HEK293 (cell line): ENCODE results near the gene ANO2.

Experiments used
- CTCF ChIA-PET: fragments of 350-600 bp; formaldehyde crosslinking; extraction: SDS; loops from one replicate; lab custom pipeline; 2021; ENCODE audit warnings: antibody characterized with exemption; lab: Yijun Ruan, JAX
- POLR2A ChIA-PET: fragments of 300-600 bp; formaldehyde crosslinking; extraction: SDS; loops from one replicate; lab custom pipeline; 2020; ENCODE audit warnings: antibody characterized with exemption, inconsistent platforms; lab: Yijun Ruan, JAX
- H3K27ac ChIP-seq: fragments of 200-500 bp; sonication (Bioruptor generic); 2 replicates; pipeline ENCODE4 v1.5.1; 2014; ENCODE audit warnings: low read depth, low read length, control low read depth, inconsistent platforms; ENCODE audit errors: extremely low read depth
- H3K36me3 ChIP-seq, 2 experiments: fragments of 200-500 bp in 1 of 2; sonication (Bioruptor generic) in 1 of 2; 1 replicate in 1 of 2; 2 replicates in 1 of 2; pipeline ENCODE4 v1.5.1; 2014 to 2017; ENCODE audit warnings: inconsistent platforms in 2 of 2, low read length in 2 of 2; ENCODE audit not compliant: control insufficient read depth in 2 of 2, insufficient read depth in 1 of 2
- H3K4me1 ChIP-seq: fragments of 200-500 bp; sonication (Bioruptor generic); 2 replicates; pipeline ENCODE4 v1.5.1; 2014; ENCODE audit warnings: mild to moderate bottlenecking, low read length, inconsistent platforms; ENCODE audit not compliant: control insufficient read depth, insufficient read depth
- H3K4me3 ChIP-seq: 2 replicates; pipeline ENCODE4 v1.5.1; 2011; ENCODE audit warnings: low read depth, mild to moderate bottlenecking, control low read depth, low read length, moderate library complexity
- H3K9me3 ChIP-seq: fragments of 200-500 bp; sonication (Bioruptor generic); 2 replicates; pipeline ENCODE4 v1.5.1; 2014; ENCODE audit warnings: low read depth, low read length, inconsistent platforms; ENCODE audit not compliant: control insufficient read depth, insufficient read depth
- GLI2 ChIP-seq: fragments of 450-650 bp; formaldehyde crosslinking; IDR thresholded peaks from 2 replicates; pipeline ENCODE4; 2017; ENCODE audit warnings: missing biosample characterization, missing genetic modification characterization, low read depth, borderline replicate concordance
- GLIS1 ChIP-seq: fragments of 450-650 bp; formaldehyde crosslinking; IDR thresholded peaks from 2 replicates; pipeline ENCODE4 v1.5.1; 2016; ENCODE audit warnings: missing biosample characterization, missing genetic modification characterization
- KLF10 ChIP-seq: fragments of 450-650 bp; IDR thresholded peaks from 2 replicates; pipeline ENCODE4 v1.5.1; 2018; ENCODE audit warnings: missing biosample characterization, mild to moderate bottlenecking, missing genetic modification characterization
- MZF1 ChIP-seq: fragments of 450-650 bp; formaldehyde crosslinking; IDR thresholded peaks from 2 replicates; pipeline ENCODE4 v1.5.1; 2017; ENCODE audit warnings: missing biosample characterization, missing genetic modification characterization, borderline replicate concordance
- PRDM4 ChIP-seq: fragments of 450-650 bp; formaldehyde crosslinking; IDR thresholded peaks from 2 replicates; pipeline ENCODE4 v1.5.1; 2017; ENCODE audit warnings: missing biosample characterization, missing genetic modification characterization
- SALL2 ChIP-seq: fragments of 450-650 bp; formaldehyde crosslinking; IDR thresholded peaks from 2 replicates; pipeline ENCODE4 v1.5.0; 2017; ENCODE audit warnings: missing biosample characterization, mild to moderate bottlenecking, missing genetic modification characterization, borderline replicate concordance
- ZNF16 ChIP-seq: fragments of 450-650 bp; formaldehyde crosslinking; IDR thresholded peaks from 2 replicates; pipeline ENCODE4 v1.5.1; 2016; ENCODE audit warnings: low read depth, missing biosample characterization, missing genetic modification characterization
- ZNF341 ChIP-seq: fragments of 450-650 bp; formaldehyde crosslinking; IDR thresholded peaks from 2 replicates; pipeline ENCODE4; 2016; ENCODE audit warnings: low read depth, missing biosample characterization, missing genetic modification characterization
- ZNF423 ChIP-seq: fragments of 450-650 bp; formaldehyde crosslinking; IDR thresholded peaks from 2 replicates; pipeline ENCODE4 v1.5.1; 2016; ENCODE audit warnings: missing biosample characterization, missing genetic modification characterization
- ZNF501 ChIP-seq: fragments of 450-650 bp; formaldehyde crosslinking; IDR thresholded peaks from 2 replicates; pipeline ENCODE4 v1.5.1; 2016; ENCODE audit warnings: missing biosample characterization, missing genetic modification characterization
- ZNF610 ChIP-seq: fragments of 450-650 bp; formaldehyde crosslinking; IDR thresholded peaks from 2 replicates; pipeline ENCODE4 v1.5.1; 2016; ENCODE audit warnings: missing biosample characterization, missing genetic modification characterization, borderline replicate concordance
- ZNF621 ChIP-seq: fragments of 450-650 bp; formaldehyde crosslinking; IDR thresholded peaks from 2 replicates; pipeline ENCODE4 v1.5.1; 2017; ENCODE audit warnings: missing biosample characterization, missing genetic modification characterization
- ZNF677 ChIP-seq: fragments of 450-650 bp; IDR thresholded peaks from 2 replicates; pipeline ENCODE4 v1.5.0; 2018; ENCODE audit warnings: missing biosample characterization, mild to moderate bottlenecking, missing genetic modification characterization, moderate library complexity
- ZSCAN16 ChIP-seq: fragments of 450-650 bp; formaldehyde crosslinking; IDR thresholded peaks from 2 replicates; pipeline ENCODE4 v1.5.1; 2016; ENCODE audit warnings: missing biosample characterization, missing genetic modification characterization
- TF ChIP-seq, protein P1 (sequence below): sonication (generic); formaldehyde crosslinking; IDR thresholded peaks from 2 replicates; pipeline ENCODE4 v1.8.1; 2022; ENCODE audit warnings: mild to moderate bottlenecking, moderate library complexity, missing genetic modification reagents
- TF ChIP-seq, protein P2 (sequence below): fragments of 450-650 bp; formaldehyde crosslinking; IDR thresholded peaks from 2 replicates; pipeline ENCODE4 v1.5.1; 2017; ENCODE audit warnings: missing biosample characterization, missing genetic modification characterization
- TF ChIP-seq, protein P3 (sequence below): fragments of 450-650 bp; formaldehyde crosslinking; IDR thresholded peaks from 2 replicates; pipeline ENCODE4 v1.5.1; 2016; ENCODE audit warnings: missing biosample characterization, missing genetic modification characterization

Gene ANO2

DNA sequence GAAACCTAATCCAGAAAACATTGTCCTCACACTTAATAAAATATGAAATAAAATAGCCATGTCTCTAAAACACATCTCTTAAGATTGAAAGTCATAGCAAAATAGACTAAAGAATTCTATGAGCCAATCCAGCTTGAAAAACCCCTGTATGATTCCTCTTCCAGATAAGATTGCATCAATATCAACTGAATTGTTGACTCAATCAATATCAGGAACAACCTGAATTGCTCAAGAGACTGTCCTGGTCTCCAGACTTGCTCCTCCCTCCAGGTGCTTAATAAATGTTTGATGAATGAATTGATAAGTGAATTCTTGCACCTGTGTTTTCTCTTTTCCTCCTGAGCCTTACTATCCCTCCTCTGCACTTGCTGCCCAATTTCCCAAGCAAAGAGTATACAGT lies 351.1 kb downstream of the ANO2 start (continued):
- TF ChIP-seq, protein P1, sequence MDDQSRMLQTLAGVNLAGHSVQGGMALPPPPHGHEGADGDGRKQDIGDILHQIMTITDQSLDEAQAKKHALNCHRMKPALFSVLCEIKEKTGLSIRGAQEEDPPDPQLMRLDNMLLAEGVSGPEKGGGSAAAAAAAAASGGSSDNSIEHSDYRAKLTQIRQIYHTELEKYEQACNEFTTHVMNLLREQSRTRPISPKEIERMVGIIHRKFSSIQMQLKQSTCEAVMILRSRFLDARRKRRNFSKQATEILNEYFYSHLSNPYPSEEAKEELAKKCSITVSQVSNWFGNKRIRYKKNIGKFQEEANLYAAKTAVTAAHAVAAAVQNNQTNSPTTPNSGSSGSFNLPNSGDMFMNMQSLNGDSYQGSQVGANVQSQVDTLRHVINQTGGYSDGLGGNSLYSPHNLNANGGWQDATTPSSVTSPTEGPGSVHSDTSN (CRISPR knock-in tag): no peak
- TF ChIP-seq ZNF610 (no peak), GLI2 (tag by site-specific recombination) (no peak), ZNF621 (tag by site-specific recombination) (no peak), ZNF423 (no peak), SALL2 (no peak)

DNA sequence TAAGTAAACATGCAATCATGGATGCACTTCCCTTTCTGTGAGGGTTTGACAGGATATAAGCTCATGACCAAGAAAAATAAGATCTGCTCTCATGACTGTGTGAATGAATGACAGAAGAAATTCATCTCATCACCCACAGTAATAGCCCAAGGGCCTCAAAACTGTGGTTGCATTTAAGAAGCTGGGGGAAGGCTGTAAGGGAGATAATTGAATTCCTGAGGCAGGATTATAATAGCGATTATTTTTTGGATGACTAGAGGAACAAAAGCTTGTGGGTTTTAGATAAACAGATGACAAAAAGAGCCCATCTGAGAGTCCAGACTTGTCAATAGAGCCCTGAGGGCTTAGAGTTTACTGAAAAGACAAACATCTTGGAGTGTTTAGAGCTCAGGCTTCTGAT lies 352.0 kb downstream of the ANO2 start:
- no peaks in the 10 kb centered on the region for H3K9me3 ChIP-seq
- TF ChIP-seq PRDM4 (tag by site-specific recombination): no peak
- TF ChIP-seq, protein P2, sequence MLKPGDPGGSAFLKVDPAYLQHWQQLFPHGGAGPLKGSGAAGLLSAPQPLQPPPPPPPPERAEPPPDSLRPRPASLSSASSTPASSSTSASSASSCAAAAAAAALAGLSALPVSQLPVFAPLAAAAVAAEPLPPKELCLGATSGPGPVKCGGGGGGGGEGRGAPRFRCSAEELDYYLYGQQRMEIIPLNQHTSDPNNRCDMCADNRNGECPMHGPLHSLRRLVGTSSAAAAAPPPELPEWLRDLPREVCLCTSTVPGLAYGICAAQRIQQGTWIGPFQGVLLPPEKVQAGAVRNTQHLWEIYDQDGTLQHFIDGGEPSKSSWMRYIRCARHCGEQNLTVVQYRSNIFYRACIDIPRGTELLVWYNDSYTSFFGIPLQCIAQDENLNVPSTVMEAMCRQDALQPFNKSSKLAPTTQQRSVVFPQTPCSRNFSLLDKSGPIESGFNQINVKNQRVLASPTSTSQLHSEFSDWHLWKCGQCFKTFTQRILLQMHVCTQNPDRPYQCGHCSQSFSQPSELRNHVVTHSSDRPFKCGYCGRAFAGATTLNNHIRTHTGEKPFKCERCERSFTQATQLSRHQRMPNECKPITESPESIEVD (tag by site-specific recombination): no peak
- TF ChIP-seq ZNF501 (tag by site-specific recombination): no peak
- no peak overlapping the region for H3K27ac ChIP-seq
- no peaks in the 10 kb centered on the region for H3K36me3 ChIP-seq
- CTCF ChIA-PET: interaction anchor here (1.0 to 1.4 kb wide), 2 partner anchors 152 to 165 kb away, joined by 3 read pairs; no protein-coding TSS in a partner anchor
- H3K4me3 ChIP-seq: no peak overlapping the region
- H3K4me1 ChIP-seq: no peaks in the 10 kb centered on the region
- POLR2A ChIA-PET: no interaction called here

DNA sequence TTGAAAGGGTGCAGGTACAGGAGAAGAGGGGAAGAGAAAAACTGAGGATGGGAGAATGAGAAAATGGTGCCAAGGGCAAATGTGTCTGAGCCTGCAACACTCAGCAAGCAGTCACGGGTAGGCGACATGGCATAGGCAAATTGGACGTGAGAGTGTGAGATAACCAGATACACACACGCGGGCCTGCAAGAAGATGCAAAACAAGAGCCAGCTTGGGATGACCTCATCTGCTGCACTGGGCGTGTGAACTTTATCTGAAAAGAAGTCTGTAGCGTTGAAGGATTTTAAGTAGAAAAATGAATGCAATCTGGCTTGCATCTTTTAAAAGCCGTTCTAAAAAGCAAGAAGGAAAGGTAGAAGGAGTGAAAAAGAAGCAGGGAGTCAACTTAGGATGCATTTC lies 352.7 kb downstream of the ANO2 start:
- no peak overlapping the region for H3K4me3 ChIP-seq
- H3K27ac ChIP-seq: no peak overlapping the region
- no peak for TF ChIP-seq ZSCAN16
- no peak for TF ChIP-seq GLIS1 (tag by site-specific recombination)
- TF ChIP-seq, protein P3, sequence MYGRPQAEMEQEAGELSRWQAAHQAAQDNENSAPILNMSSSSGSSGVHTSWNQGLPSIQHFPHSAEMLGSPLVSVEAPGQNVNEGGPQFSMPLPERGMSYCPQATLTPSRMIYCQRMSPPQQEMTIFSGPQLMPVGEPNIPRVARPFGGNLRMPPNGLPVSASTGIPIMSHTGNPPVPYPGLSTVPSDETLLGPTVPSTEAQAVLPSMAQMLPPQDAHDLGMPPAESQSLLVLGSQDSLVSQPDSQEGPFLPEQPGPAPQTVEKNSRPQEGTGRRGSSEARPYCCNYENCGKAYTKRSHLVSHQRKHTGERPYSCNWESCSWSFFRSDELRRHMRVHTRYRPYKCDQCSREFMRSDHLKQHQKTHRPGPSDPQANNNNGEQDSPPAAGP: no peak
- TF ChIP-seq ZNF677 (tag by site-specific recombination): no peak
- TF ChIP-seq MZF1 (tag by site-specific recombination): no peak
- TF ChIP-seq KLF10: no peak
- TF ChIP-seq ZNF341 (tag by site-specific recombination): no peak
- no peak for TF ChIP-seq PRDM4 (tag by site-specific recombination)
- no peak for TF ChIP-seq ZNF16 (tag by site-specific recombination)
- ChIA-PET POLR2A (no interaction called here), CTCF (interaction anchor here (1.0 kb wide), 1 partner anchor 164 kb away, joined by 3 read pairs; no protein-coding TSS in a partner anchor)
- no peaks in the 10 kb centered on the region for H3K36me3 ChIP-seq
- H3K4me1 ChIP-seq: no peaks in the 10 kb centered on the region
- H3K9me3 ChIP-seq: no peaks in the 10 kb centered on the region
